SK-N-SH (cell line): ENCODE results near the gene TGFB3. TPM values are rescaled to one million over a fixed set of nuclear protein-coding genes. Genes with fewer than 3 reads are reported as not detected.

Experiments
- CTCF ChIA-PET: fragments of 300-600, 350-600 bp; formaldehyde crosslinking; extraction: SDS; loops from one replicate; lab custom pipeline; 2021; lab: Yijun Ruan, JAX
- POLR2A ChIA-PET: fragments of 350-600 bp; sonication (Branson Sonifier 250); formaldehyde crosslinking; extraction: SDS; loops from one replicate; lab custom pipeline; 2020; ENCODE audit warnings: antibody characterized with exemption, inconsistent platforms; lab: Yijun Ruan, JAX
- DNase-seq: peaks from one replicate; pipeline ENCODE4 v3.0.0; 2012
- H2AFZ ChIP-seq: fragments of 200-600 bp; sonication (generic); 2 replicates; pipeline ENCODE4 v1.8.1; 2016; ENCODE audit warnings: antibody characterized with exemption, mild to moderate bottlenecking, low read depth
- H3F3A ChIP-seq: fragments of 200-600 bp; sonication (generic); replicated peaks from 2 replicates; pipeline ENCODE3; 2016; ENCODE audit warnings: antibody characterized with exemption, mild to moderate bottlenecking; ENCODE audit not compliant: insufficient read depth
- H3K27ac ChIP-seq, 2 experiments: fragments of 200-500 bp in 1 of 2; fragments of 200-600 bp in 1 of 2; sonication (Bioruptor generic) in 1 of 2; sonication (generic), shearing (Covaris generic) in 1 of 2; 2 replicates each; pipeline versions ENCODE4 v1.5.1 to v1.6.1; 2014 to 2016; ENCODE audit warnings: low read depth in 2 of 2, inconsistent platforms in 1 of 2, low read length in 1 of 2, mild to moderate bottlenecking in 1 of 2, mixed read lengths in 1 of 2
- H3K27me3 ChIP-seq: fragments of 200-600 bp; sonication (generic), shearing (Covaris generic); 2 replicates; pipeline ENCODE4 v1.6.1; 2016; ENCODE audit warnings: mixed run types; ENCODE audit not compliant: insufficient read depth
- H3K36me3 ChIP-seq, 2 experiments: fragments of 200-500 bp in 1 of 2; fragments of 200-600 bp in 1 of 2; sonication (Bioruptor generic) in 1 of 2; sonication (generic) in 1 of 2; replicated peaks in 1 of 2; 2 replicates each; pipeline versions ENCODE3 to v1.5.1; 2014 to 2016; ENCODE audit warnings: low read length in 1 of 2, mild to moderate bottlenecking in 1 of 2; ENCODE audit not compliant: insufficient read depth in 2 of 2, control insufficient read depth in 1 of 2
- H3K4me1 ChIP-seq, 2 experiments: fragments of 200-500 bp in 1 of 2; fragments of 200-600 bp in 1 of 2; sonication (Bioruptor generic) in 1 of 2; sonication (generic), shearing (Covaris generic) in 1 of 2; 2 replicates each; pipeline versions ENCODE4 v1.5.1 to v1.6.1; 2014 to 2016; ENCODE audit warnings: low read depth in 1 of 2, low read length in 1 of 2, mixed run types in 1 of 2; ENCODE audit not compliant: insufficient read depth in 2 of 2, control insufficient read depth in 1 of 2
- H3K4me2 ChIP-seq: fragments of 200-600 bp; sonication (generic), shearing (Covaris generic); 2 replicates; pipeline ENCODE4 v1.6.1; 2017; ENCODE audit warnings: mixed run types
- H3K4me3 ChIP-seq, 2 experiments: fragments of 200-500 bp in 1 of 2; fragments of 200-600 bp in 1 of 2; sonication (Bioruptor generic) in 1 of 2; sonication (generic), shearing (Covaris generic) in 1 of 2; 2 replicates each; pipeline versions ENCODE4 v1.5.1 to v1.8.1; 2014 to 2016; ENCODE audit warnings: low read depth in 2 of 2, inconsistent platforms in 1 of 2, low read length in 1 of 2, mild to moderate bottlenecking in 1 of 2, mixed read lengths in 1 of 2, moderate library complexity in 1 of 2
- H3K79me2 ChIP-seq: fragments of 200-600 bp; sonication (generic); 2 replicates; pipeline ENCODE4 v1.8.1; 2017; ENCODE audit warnings: mild to moderate bottlenecking; ENCODE audit not compliant: insufficient read depth
- H3K9ac ChIP-seq: fragments of 200-600 bp; sonication (generic); 2 replicates; pipeline ENCODE4 v1.6.1; 2017; ENCODE audit warnings: mixed run types
- H3K9me2 ChIP-seq: fragments of 200-600 bp; sonication (generic); 2 replicates; pipeline ENCODE4 v1.6.1; 2017; ENCODE audit warnings: mixed run types
- H3K9me3 ChIP-seq: fragments of 200-600 bp; sonication (generic); 2 replicates; pipeline ENCODE4 v1.6.1; 2017; ENCODE audit warnings: mixed run types, mild to moderate bottlenecking, moderate library complexity
- H4K20me1 ChIP-seq: fragments of 200-600 bp; sonication (generic); 2 replicates; pipeline ENCODE4 v1.6.1; 2017; ENCODE audit warnings: mild to moderate bottlenecking, mixed run types; ENCODE audit not compliant: insufficient read depth
- CHD2 ChIP-seq: fragments of 150-350 bp; IDR thresholded peaks from 2 replicates; pipeline ENCODE4 v1.6.1; 2018; ENCODE audit warnings: low read length; ENCODE audit not compliant: partially characterized antibody
- CTCF ChIP-seq: fragments of 200-600 bp; sonication (generic); IDR thresholded peaks from 2 replicates; pipeline ENCODE4 v1.6.1; 2017; ENCODE audit warnings: antibody characterized with exemption, mild to moderate bottlenecking, moderate library complexity
- ELF1 ChIP-seq: IDR thresholded peaks from 2 replicates; pipeline ENCODE4 v1.4.0; 2012
- EZH2phosphoT487 ChIP-seq: fragments of 200-600 bp; sonication (generic); IDR thresholded peaks from 2 replicates; pipeline ENCODE4 v1.6.1; 2017; ENCODE audit warnings: low read depth, mixed run types, mild to moderate bottlenecking, antibody characterized with exemption, moderate library complexity, borderline replicate concordance
- FOXM1 ChIP-seq: IDR thresholded peaks from 2 replicates; pipeline ENCODE4 v1.4.0; 2012; ENCODE audit warnings: low read depth, mild to moderate bottlenecking
- GABPA ChIP-seq: IDR thresholded peaks from 2 replicates; pipeline ENCODE4 v1.4.0; 2012; ENCODE audit warnings: low read depth, mild to moderate bottlenecking
- GATA2 ChIP-seq: sonication (generic); formaldehyde crosslinking; IDR thresholded peaks from 2 replicates; pipeline ENCODE4 v1.5.0; 2020; ENCODE audit warnings: mild to moderate bottlenecking, missing genetic modification reagents
- IRF3 ChIP-seq: fragments of 150-350 bp; IDR thresholded peaks from 2 replicates; pipeline ENCODE4 v1.6.1; 2016; ENCODE audit warnings: mild to moderate bottlenecking, low read depth, low read length
- JUND ChIP-seq: IDR thresholded peaks from 2 replicates; pipeline ENCODE4 v1.4.0; 2012
- MXI1 ChIP-seq: IDR thresholded peaks from 2 replicates; pipeline ENCODE4 v1.6.1; 2012; ENCODE audit warnings: mild to moderate bottlenecking, low read depth, low read length, improper control_type of control experiment
- NRF1 ChIP-seq: IDR thresholded peaks from 2 replicates; pipeline ENCODE4 v1.6.1; 2012; ENCODE audit warnings: low read depth, mild to moderate bottlenecking, low read length
- RFX5 ChIP-seq: IDR thresholded peaks from 2 replicates; pipeline ENCODE4 v1.6.1; 2012; ENCODE audit warnings: mild to moderate bottlenecking, improper control_type of control experiment, low read length
- SIN3A ChIP-seq: IDR thresholded peaks from 2 replicates; pipeline ENCODE4 v1.6.1; 2012; ENCODE audit warnings: low read depth, mild to moderate bottlenecking, low read length, moderate library complexity, borderline replicate concordance
- SMC3 ChIP-seq: IDR thresholded peaks from 2 replicates; pipeline ENCODE4 v1.6.1; 2012; ENCODE audit warnings: low read depth, low read length, improper control_type of control experiment
- USF1 ChIP-seq: IDR thresholded peaks from 2 replicates; pipeline ENCODE4 v1.4.0; 2012; ENCODE audit warnings: low read depth, borderline replicate concordance
- YY1 ChIP-seq: IDR thresholded peaks from 2 replicates; pipeline ENCODE4 v1.4.0; 2012; ENCODE audit warnings: low read depth, mild to moderate bottlenecking
- WGBS: methylation state at CpG from one replicate; pipeline ENCODE4 v1.1.6; 2017; ENCODE audit warnings: low lambda C conversion rate; 5-methylcytosine and 5-hydroxymethylcytosine counted together
- polyA plus RNA-seq, 3 experiments: library from polyadenylated mRNA; depleted of rRNA; stranded (reverse); fragments of >200 nt; gene quantifications; 2 replicates each; pipeline ENCODE4 v1.2.3, GENCODE V29; 2012
- TF ChIP-seq, protein P1 (sequence below): IDR thresholded peaks from 2 replicates; pipeline ENCODE4 v1.4.0; 2012; ENCODE audit warnings: low read depth
- TF ChIP-seq, protein P2 (sequence below): IDR thresholded peaks from 2 replicates; pipeline ENCODE4 v1.6.1; 2012; ENCODE audit warnings: mild to moderate bottlenecking, low read depth, low read length, moderate library complexity

TGFB3 gene
- polyA plus RNA-seq, 1 of the 3 experiments (the other 2 are of a cell fraction), result 7.6 TPM

DNA sequence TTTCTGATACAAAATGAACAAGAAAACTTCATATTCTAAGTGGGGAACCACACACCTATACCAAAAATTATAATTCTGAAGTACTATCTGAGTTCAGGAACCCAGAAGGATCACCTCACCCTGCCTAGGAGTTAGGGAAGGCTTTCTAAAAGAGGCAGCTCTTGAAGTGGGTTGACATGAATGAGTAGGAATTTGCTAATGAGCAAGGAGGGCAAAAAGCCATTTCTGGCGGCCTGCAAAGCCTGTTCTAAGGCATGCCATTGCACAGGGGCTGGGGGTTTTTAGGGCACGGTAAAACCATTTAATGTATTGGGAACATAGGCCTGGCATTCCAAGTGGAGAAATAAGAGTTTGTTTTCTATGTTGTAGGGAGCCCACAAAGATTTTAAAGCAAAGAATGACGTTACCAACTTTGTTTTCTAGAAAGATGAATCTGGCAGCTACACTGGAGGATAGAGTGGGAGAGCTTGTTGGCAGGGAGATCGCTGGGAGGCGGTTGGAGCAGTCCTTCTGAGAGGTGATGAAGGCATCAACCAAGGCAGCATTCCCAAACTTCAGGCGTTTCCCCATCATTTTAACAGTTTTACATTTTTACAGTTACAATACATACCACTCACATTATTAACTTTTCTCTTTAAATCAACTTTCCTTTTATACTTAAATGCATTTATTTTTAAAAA is 17.9 kb upstream of the TGFB3 start (continued):
- TF ChIP-seq SMC3 (no peak), SIN3A (no peak), EZH2phosphoT487 (no peak), NRF1 (no peak)

- Histone ChIP-seq H3F3A (no peaks in the 10 kb centered on the region), H3K9me3 (no peaks in the 10 kb centered on the region), H3K79me2 (no peaks in the 10 kb centered on the region), H3K4me3 (no peak overlapping the region), H3K27ac (no peak overlapping the region), H4K20me1 (no peaks in the 10 kb centered on the region), H3K4me2 (no peak overlapping the region), H2AFZ (no peak overlapping the region), H3K9ac (no peak overlapping the region), H3K4me1 (no peaks in the 10 kb centered on the region), H3K27me3 (no peaks in the 10 kb centered on the region), H3K36me3 (peaks cover 22 to 90% of the 10 kb centered on the region in 2 experiments), H3K9me2 (no peaks in the 10 kb centered on the region)
- POLR2A ChIA-PET, result no interaction called here
- CTCF ChIA-PET, result interaction anchor here (1.8 to 3.1 kb wide), 2 partner anchors 14 to 285 kb away, joined by 4 to 11 read pairs; partner anchors contain the start of gene TGFB3
- no peak for TF ChIP-seq GATA2
- no peak for TF ChIP-seq JUND
- no peak for TF ChIP-seq YY1
- no peak for TF ChIP-seq CTCF
- TF ChIP-seq EZH2phosphoT487, result no peak
- no peak for TF ChIP-seq MXI1
- no peak for TF ChIP-seq ELF1
- TF ChIP-seq CHD2, result no peak
- no peak for TF ChIP-seq GABPA
- TF ChIP-seq, protein P1, sequence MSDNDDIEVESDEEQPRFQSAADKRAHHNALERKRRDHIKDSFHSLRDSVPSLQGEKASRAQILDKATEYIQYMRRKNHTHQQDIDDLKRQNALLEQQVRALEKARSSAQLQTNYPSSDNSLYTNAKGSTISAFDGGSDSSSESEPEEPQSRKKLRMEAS, result no peak
- no peak for TF ChIP-seq IRF3
- TF ChIP-seq SMC3, result no peak
- TF ChIP-seq SIN3A, result no peak
- no peak for TF ChIP-seq FOXM1
- TF ChIP-seq USF1, result no peak
- TF ChIP-seq RFX5, result no peak
- TF ChIP-seq, protein P2, sequence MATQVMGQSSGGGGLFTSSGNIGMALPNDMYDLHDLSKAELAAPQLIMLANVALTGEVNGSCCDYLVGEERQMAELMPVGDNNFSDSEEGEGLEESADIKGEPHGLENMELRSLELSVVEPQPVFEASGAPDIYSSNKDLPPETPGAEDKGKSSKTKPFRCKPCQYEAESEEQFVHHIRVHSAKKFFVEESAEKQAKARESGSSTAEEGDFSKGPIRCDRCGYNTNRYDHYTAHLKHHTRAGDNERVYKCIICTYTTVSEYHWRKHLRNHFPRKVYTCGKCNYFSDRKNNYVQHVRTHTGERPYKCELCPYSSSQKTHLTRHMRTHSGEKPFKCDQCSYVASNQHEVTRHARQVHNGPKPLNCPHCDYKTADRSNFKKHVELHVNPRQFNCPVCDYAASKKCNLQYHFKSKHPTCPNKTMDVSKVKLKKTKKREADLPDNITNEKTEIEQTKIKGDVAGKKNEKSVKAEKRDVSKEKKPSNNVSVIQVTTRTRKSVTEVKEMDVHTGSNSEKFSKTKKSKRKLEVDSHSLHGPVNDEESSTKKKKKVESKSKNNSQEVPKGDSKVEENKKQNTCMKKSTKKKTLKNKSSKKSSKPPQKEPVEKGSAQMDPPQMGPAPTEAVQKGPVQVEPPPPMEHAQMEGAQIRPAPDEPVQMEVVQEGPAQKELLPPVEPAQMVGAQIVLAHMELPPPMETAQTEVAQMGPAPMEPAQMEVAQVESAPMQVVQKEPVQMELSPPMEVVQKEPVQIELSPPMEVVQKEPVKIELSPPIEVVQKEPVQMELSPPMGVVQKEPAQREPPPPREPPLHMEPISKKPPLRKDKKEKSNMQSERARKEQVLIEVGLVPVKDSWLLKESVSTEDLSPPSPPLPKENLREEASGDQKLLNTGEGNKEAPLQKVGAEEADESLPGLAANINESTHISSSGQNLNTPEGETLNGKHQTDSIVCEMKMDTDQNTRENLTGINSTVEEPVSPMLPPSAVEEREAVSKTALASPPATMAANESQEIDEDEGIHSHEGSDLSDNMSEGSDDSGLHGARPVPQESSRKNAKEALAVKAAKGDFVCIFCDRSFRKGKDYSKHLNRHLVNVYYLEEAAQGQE, result no peak
- no peak for DNase-seq
- WGBS, result 47% methylated on average over 1 of the region's 1 CpG
Observed at GRCh38 chr14:75996488-75996887, 14.7 kb upstream of the TGFB3 start.
